Measurements from ENCODE around the gene LRRC8B. TPM values are rescaled to one million over a fixed set of nuclear protein-coding genes. Genes with fewer than 3 reads are reported as not detected.

The LRRC8B gene
- total RNA-seq, 2 experiments from 2014 or later, result 15.7 to 16.5 TPM

DNA sequence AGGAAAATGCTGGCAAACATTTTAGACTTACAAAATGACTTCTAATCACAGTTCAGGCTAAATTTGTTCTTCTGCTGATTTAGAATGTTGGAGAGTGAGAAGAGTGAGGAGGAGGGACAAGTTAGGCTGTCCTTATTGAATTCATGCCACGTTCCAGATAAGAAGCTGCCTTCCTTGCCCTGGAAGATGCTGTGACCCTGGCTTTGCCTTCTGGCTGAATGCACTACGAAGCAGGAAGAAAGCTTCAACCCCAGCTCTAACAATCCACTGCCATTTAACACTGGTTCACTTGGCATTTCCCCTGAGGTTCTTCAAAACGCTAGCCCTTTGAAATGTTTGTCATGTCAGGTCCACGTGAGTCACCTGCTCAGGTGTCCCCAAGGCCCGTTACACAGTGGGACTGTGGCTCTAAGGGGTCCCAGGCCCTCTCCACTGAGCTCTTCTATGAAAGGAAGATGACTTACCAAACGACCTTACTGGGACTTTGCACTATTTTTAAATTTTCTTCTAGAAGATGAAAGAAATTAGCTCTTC, 78.3 kb downstream of the LRRC8B start:
- Mint-ChIP-seq H3K9me3 (ENCODE audit: low read depth) (no peaks in the 10 kb centered on the region), H3K27ac (peak overlapping the region; percentile 98)
- CTCF ChIA-PET, result interaction anchor here (0.9 to 3.1 kb wide), 16 partner anchors 9 to 605 kb away, joined by 3 to 19 read pairs (median 4); no protein-coding TSS in a partner anchor

GRCh38 chr1:89603651-89604413, 79.2 kb downstream of the LRRC8B start:
- CTCF ChIA-PET, result interaction anchor here (0.9 to 3.1 kb wide), 19 partner anchors 9 to 606 kb away, joined by 3 to 19 read pairs (median 3); no protein-coding TSS in a partner anchor
- peaks cover 85% of the 10 kb centered on the region for H3K4me1 Mint-ChIP-seq
- H3K36me3 Mint-ChIP-seq, result peaks cover 11% of the 10 kb centered on the region
- no peak for ATAC-seq
- H3K4me3 Mint-ChIP-seq, result no peak overlapping the region
- H3K27ac Mint-ChIP-seq, result peak overlapping the region; percentile 98
- no peak for DNase-seq
- H3K9me3 Mint-ChIP-seq (ENCODE audit: low read depth), result no peaks in the 10 kb centered on the region
- no peaks in the 10 kb centered on the region for H3K27me3 Mint-ChIP-seq

More for the DNA sequence above, 78.3 kb downstream of the LRRC8B start:
- peaks cover 83% of the 10 kb centered on the region for H3K4me1 Mint-ChIP-seq
- no peak overlapping the region for H3K4me3 Mint-ChIP-seq
- H3K36me3 Mint-ChIP-seq, result peaks cover 11% of the 10 kb centered on the region
- no peaks in the 10 kb centered on the region for H3K27me3 Mint-ChIP-seq
- ATAC-seq, result no peak
- DNase-seq, result no peak

- peaks cover 85% of the 10 kb centered on the region for H3K4me1 Mint-ChIP-seq
- CTCF ChIA-PET, result interaction anchor here (0.9 to 3.1 kb wide), 11 partner anchors 9 to 159 kb away, joined by 3 to 19 read pairs (median 4); no protein-coding TSS in a partner anchor
- no peak overlapping the region for H3K4me3 Mint-ChIP-seq
- H3K9me3 Mint-ChIP-seq (ENCODE audit: low read depth), result no peaks in the 10 kb centered on the region
- H3K27me3 Mint-ChIP-seq, result no peaks in the 10 kb centered on the region
- DNase-seq (no peak), ATAC-seq (no peak)
- peak overlapping the region; percentile 98 for H3K27ac Mint-ChIP-seq
- peaks cover 12% of the 10 kb centered on the region for H3K36me3 Mint-ChIP-seq
Observed at GRCh38 chr1:89604414-89604735, 79.7 kb downstream of the LRRC8B start.

DNA sequence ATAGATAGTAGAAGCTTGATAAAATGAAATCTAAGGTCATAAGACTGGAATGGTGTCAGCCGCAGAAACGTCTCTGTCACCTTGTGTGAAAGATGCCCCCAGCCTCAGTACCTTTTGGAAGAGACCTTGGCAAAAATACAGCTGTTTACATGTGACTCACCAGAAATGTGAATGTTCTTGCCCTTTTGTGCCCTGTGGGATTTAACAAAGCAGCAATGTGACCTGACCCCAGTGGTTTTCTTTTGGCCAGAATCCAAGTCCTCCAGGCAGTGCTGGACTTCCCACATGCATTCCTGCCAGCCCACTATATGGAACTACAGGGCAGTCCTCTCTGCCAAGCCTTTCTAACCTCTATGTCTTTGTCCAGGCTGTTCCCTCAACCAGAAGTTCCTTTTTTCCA, 81.1 kb downstream of the LRRC8B start:
- DNase-seq (no peak), ATAC-seq (no peak)
- CTCF ChIA-PET, result interaction anchor here (1.1 to 3.1 kb wide), 2 partner anchors 8 to 157 kb away, joined by 3 to 19 read pairs; no protein-coding TSS in a partner anchor
- peaks cover 12% of the 10 kb centered on the region for H3K36me3 Mint-ChIP-seq
- H3K27me3 Mint-ChIP-seq, result no peaks in the 10 kb centered on the region
- peaks cover 90% of the 10 kb centered on the region for H3K4me1 Mint-ChIP-seq
- H3K9me3 Mint-ChIP-seq (ENCODE audit: low read depth), result no peaks in the 10 kb centered on the region
- H3K27ac Mint-ChIP-seq, result peak overlapping the region; percentile 98
- H3K4me3 Mint-ChIP-seq, result no peak overlapping the region

DNA sequence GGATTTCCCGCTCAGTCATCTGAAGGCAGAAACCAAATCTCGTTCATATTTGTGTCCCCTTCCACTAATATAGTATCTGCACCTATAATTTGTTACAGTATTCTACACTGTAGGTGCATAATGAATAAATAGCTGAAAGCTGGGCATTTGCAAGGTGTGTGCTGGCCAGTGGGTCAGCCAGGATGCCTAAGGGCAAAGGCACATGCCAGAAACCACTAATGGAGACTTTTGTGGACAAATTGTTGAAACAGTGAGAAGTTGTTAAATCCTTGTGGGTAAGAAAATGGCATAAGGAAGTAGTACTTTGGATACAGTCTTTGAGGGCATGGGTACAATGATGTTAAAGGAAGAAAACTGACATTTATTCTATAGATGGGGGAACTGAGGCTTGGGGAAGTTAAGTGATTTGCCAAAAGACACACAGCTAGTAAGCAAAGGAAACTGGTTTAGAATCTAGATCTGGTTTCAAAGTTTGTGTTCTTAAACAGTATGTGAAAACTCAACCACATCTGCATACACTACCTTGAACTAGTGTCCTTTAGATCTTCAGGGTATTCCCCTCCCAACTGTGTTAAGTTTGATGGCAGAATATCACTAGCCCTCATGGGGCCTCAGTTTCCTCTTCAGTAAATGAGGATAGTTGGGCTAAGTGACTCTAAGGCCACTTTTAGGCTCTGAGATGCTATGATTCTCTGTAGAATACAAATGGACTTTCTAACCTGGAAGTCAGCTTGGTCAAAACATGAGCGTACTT, 81.8 kb downstream of the LRRC8B start:
- no peaks in the 10 kb centered on the region for H3K27me3 Mint-ChIP-seq
- no peak overlapping the region for H3K4me3 Mint-ChIP-seq
- no peaks in the 10 kb centered on the region for H3K9me3 Mint-ChIP-seq (ENCODE audit: low read depth)
- CTCF ChIA-PET, result interaction anchor here (1.1 to 6.3 kb wide), 3 partner anchors 9 to 156 kb away, joined by 3 to 98 read pairs (median 28); partner anchors contain the start of gene LRRC8C
- ATAC-seq (no peak), DNase-seq (no peak)
- peaks cover 93% of the 10 kb centered on the region for H3K4me1 Mint-ChIP-seq
- H3K36me3 Mint-ChIP-seq, result peaks cover 11% of the 10 kb centered on the region
- H3K27ac Mint-ChIP-seq, result peak overlapping the region; percentile 98

DNA sequence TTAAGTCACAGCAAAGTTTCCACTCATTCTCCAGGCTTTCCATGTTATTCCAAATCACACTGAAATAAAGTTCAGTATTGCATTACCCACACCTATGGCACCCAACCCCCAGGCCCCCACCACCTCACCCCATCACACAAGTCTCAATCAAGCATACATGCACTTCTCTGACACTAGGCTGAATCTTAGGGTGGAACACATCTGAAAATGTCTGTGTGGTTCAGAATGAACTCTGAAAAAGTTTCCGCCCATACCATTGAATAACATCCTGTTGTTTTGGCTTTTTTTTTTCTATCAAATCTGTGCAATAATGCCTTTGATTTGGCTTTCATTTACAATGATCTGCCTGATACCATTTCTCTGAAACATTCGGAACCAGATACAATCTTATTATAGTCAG, 82.5 kb downstream of the LRRC8B start:
- Mint-ChIP-seq H3K4me3 (peak overlapping the region; percentile 45), H3K27me3 (no peaks in the 10 kb centered on the region), H3K9me3 (ENCODE audit: low read depth) (no peaks in the 10 kb centered on the region), H3K27ac (peak overlapping the region; percentile 98), H3K4me1 (peaks cover 92% of the 10 kb centered on the region), H3K36me3 (peaks cover 7% of the 10 kb centered on the region)
- DNase-seq (no peak), ATAC-seq (peak; percentile 18)
- CTCF ChIA-PET, result interaction anchor here (1.2 to 6.3 kb wide), 4 partner anchors 12 to 156 kb away, joined by 3 to 98 read pairs (median 22); partner anchors contain the start of gene LRRC8C

DNA sequence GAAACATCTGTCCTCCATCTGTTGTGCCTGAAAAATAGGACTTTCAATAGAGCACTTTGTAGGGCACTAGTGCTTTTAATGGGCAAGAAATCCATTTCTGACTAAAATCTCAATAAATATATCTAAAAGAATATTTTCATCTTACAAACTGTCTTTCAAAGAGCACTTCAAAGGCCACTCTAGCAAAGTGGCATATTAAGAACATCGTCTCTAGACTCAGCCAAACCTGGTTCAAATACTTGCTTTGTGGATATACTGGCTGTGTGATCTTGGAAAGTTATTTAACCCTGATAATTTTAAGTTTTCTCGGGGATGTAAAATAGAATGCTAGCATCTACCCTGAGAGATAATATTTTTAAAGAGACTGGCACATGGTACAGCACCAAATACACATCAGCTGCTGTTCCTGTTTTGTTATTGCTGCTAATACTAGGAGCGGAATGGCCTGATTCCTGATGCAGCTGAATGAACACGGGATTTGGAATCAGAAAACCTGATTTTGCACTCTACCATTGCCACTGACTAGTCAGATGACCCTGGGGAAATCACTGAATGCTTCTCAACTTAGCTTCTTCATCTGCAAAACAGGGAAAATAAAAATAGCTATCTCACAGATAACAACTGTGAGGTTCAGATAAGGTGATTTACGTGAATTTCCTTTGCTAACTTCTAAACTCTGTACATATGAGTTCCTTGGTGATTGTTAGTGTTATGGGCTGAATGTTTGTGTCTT, 83.1 kb downstream of the LRRC8B start:
- CTCF ChIA-PET, result interaction anchor here (1.1 to 6.3 kb wide), 8 partner anchors 11 to 155 kb away, joined by 3 to 98 read pairs (median 6); partner anchors contain the start of gene LRRC8C
- ATAC-seq, result no peak
- H3K36me3 Mint-ChIP-seq, result peaks cover 7% of the 10 kb centered on the region

GRCh38 chr1:89608319-89608983, 83.8 kb downstream of the LRRC8B start:
- Mint-ChIP-seq H3K4me1 (peaks cover 90% of the 10 kb centered on the region), H3K9me3 (ENCODE audit: low read depth) (no peaks in the 10 kb centered on the region), H3K27me3 (no peaks in the 10 kb centered on the region), H3K4me3 (peak overlapping the region; percentile 68), H3K27ac (peak overlapping the region; percentile 98), H3K36me3 (peaks cover 7% of the 10 kb centered on the region)
- CTCF ChIA-PET, result interaction anchor here (1.1 to 6.3 kb wide), 10 partner anchors 11 to 154 kb away, joined by 3 to 98 read pairs (median 4); partner anchors contain the start of gene LRRC8C
- DNase-seq, result peak; percentile 86
- ATAC-seq, result peak; percentile 41

More for the DNA sequence above, 83.1 kb downstream of the LRRC8B start:
- H3K4me1 Mint-ChIP-seq, result peaks cover 94% of the 10 kb centered on the region
- H3K27ac Mint-ChIP-seq, result peak overlapping the region; percentile 98
- H3K9me3 Mint-ChIP-seq (ENCODE audit: low read depth), result no peaks in the 10 kb centered on the region
- peak overlapping the region; percentile 68 for H3K4me3 Mint-ChIP-seq
- no peak for DNase-seq
- H3K27me3 Mint-ChIP-seq, result no peaks in the 10 kb centered on the region

- H3K36me3 Mint-ChIP-seq, result peaks cover 9% of the 10 kb centered on the region
- no peaks in the 10 kb centered on the region for H3K9me3 Mint-ChIP-seq (ENCODE audit: low read depth)
- DNase-seq (peak; percentile 90), ATAC-seq (peak; percentile 24)
- H3K27ac Mint-ChIP-seq, result peak overlapping the region; percentile 98
- no peaks in the 10 kb centered on the region for H3K27me3 Mint-ChIP-seq
- H3K4me3 Mint-ChIP-seq, result peak overlapping the region; percentile 68
- CTCF ChIA-PET, result interaction anchor here (0.8 to 6.3 kb wide), 12 partner anchors 10 to 154 kb away, joined by 3 to 98 read pairs (median 5); partner anchors contain the start of gene LRRC8C
- H3K4me1 Mint-ChIP-seq, result peaks cover 87% of the 10 kb centered on the region
Observed at GRCh38 chr1:89608984-89609725, 84.5 kb downstream of the LRRC8B start.

DNA sequence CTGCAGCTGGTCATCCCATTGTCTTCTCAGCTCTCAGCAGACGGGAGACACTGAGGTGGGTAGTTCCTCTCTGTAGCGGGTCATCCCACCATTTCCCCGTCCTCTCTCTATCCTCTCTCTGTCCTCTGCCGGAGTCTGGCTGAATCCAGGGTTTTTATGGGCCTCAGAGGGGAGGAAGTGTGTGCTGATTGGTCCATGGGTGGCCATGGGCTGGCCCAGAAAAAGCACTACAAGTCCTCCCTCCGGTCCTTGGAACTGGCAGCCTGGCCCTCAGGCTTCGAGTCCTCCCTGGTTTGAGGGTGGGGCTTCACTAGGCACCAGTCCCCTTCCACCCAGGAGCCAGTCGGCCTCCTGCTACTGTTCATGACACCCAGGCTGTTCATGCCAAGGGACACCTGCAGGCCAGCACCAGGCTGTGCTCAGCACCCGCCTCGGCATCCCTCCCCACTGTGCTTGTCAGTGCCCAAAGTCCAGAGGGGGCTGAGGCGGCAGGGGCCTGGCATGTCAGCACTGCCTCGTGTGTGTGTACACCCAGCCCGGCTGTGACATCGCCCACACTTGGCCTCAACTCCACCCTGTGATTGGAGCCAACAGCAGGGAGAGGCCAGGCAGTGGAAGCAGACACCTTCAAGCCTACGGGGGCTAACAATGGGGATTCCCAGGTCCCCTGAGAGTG, 85.3 kb downstream of the LRRC8B start:
- Mint-ChIP-seq H3K4me1 (peaks cover 86% of the 10 kb centered on the region), H3K27ac (peak overlapping the region; percentile 98), H3K36me3 (peaks cover 15% of the 10 kb centered on the region), H3K27me3 (no peaks in the 10 kb centered on the region), H3K9me3 (ENCODE audit: low read depth) (no peaks in the 10 kb centered on the region), H3K4me3 (peak overlapping the region; percentile 68)
- DNase-seq, result peak; percentile 75
- ATAC-seq, result peak; percentile 11
- CTCF ChIA-PET, result interaction anchor here (0.8 to 6.3 kb wide), 10 partner anchors 13 to 153 kb away, joined by 3 to 98 read pairs (median 6); partner anchors contain the start of gene LRRC8C

DNA sequence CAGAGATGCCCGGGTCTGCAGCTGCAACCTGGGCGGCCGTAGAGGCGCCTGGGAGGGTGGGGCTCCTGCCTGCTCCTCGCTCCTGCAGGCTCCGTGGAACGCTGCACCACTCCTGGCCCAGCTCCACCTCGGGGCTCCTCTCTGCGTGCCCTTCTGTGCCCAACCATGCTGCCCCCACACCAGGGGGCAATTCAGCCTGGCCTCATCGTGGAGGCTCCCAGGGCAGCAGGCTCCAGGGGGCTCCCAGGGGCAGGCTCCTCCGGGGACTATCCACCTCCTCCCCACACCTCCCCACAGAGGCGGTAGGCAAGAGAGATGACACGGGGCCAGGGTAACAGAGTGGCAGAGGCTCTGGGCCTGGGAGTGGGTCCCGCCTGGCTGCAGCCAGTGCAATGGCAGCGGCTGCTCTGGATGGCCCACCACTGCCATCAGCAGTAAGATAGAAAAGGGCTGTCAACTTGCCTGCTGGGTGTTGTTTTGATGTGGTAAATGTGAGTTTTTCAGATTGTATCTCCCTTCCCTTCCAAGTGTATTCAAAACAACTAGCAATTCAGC, 85.9 kb downstream of the LRRC8B start:
- Mint-ChIP-seq H3K4me1 (peaks cover 84% of the 10 kb centered on the region), H3K4me3 (peak overlapping the region; percentile 68), H3K36me3 (peaks cover 15% of the 10 kb centered on the region), H3K27ac (peak overlapping the region; percentile 98), H3K27me3 (no peaks in the 10 kb centered on the region), H3K9me3 (ENCODE audit: low read depth) (no peaks in the 10 kb centered on the region)
- DNase-seq, result peak; percentile 72
- CTCF ChIA-PET, result interaction anchor here (1.0 to 6.3 kb wide), 10 partner anchors 8 to 152 kb away, joined by 3 to 98 read pairs (median 8); partner anchors contain the start of gene LRRC8C
- peak; percentile 29 for ATAC-seq

Measured in activated CD8-positive, alpha-beta memory T cell treated with anti-CD3 and anti-CD28 coated beads, Interleukin-2, amount 10 ng/mL, durations not matched to agents 7 days and 5 days (primary cell).